Mucosa of rectum (tissue), 2 donors: ENCODE results near the gene TAF4.

Source experiments
- H3K27ac ChIP-seq, 2 donors: one replicate each; pipeline ENCODE4 v1.7.0; 2013; ENCODE audit warnings: inconsistent platforms in 2 of 2, low read depth in 2 of 2, low read length in 2 of 2
- H3K27me3 ChIP-seq, 2 donors: one replicate each; pipeline ENCODE4 v1.7.0; 2013; ENCODE audit warnings: low read length in 2 of 2; ENCODE audit not compliant: control insufficient read depth in 2 of 2, insufficient read depth in 2 of 2
- H3K36me3 ChIP-seq, 2 donors: one replicate each; pipeline ENCODE4 v1.7.0; 2013; ENCODE audit warnings: low read length in 2 of 2; ENCODE audit not compliant: control insufficient read depth in 2 of 2, insufficient read depth in 2 of 2
- H3K4me1 ChIP-seq, 2 donors: one replicate each; pipeline ENCODE4 v1.7.0; 2013; ENCODE audit warnings: low read length in 2 of 2, mild to moderate bottlenecking in 1 of 2; ENCODE audit not compliant: control insufficient read depth in 2 of 2, insufficient read depth in 2 of 2
- H3K4me3 ChIP-seq, 2 donors: one replicate each; pipeline ENCODE4 v1.7.0; 2013; ENCODE audit warnings: low read length in 2 of 2
- H3K9ac ChIP-seq, 2 donors: one replicate each; pipeline ENCODE4 v1.7.0; 2013; ENCODE audit warnings: low read length in 2 of 2, low read depth in 1 of 2, mild to moderate bottlenecking in 1 of 2
- H3K9me3 ChIP-seq, 2 donors: one replicate each; pipeline ENCODE4 v1.7.0; 2013; ENCODE audit warnings: low read length in 2 of 2; ENCODE audit not compliant: control insufficient read depth in 2 of 2
- donor health status: healthy.
- donor health status: Normal muscosa, but diverticular disease.

The TAF4 gene

DNA sequence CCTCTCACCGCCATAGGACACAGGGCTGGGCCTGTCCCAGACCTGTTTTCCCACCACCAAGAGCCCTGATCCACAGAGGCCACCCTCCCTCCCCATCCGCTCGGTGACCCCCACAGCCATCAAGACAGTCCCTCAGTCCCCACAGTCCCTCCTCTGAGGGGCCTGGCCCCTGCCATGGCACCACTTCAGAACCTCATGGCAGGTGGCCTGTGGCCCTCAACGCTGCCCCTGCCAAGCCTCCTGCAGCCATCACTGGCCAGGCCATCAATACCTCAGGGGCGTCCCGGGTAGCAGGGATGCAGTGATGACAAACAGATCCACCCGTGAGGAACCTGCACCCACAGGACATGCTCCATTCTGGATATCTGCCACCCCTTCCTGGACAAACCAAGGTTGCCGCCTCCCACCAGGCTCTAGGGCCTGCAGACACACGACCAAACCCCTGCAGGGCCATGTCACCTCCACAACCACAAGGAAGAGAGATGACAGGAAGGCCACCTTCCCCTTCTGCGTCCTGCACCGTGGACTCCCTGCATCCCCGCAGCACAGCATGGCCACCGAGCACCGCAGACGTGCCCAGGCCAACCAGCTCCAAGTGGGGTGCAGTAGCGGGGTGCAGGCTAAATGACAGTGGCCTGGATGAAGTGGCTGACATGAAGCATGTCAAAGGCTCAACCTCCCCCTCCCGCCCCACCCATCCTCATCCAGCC lies 14.0 kb downstream of the TAF4 start:
- H3K4me3 ChIP-seq: no peak overlapping the region
- no peak overlapping the region for H3K9ac ChIP-seq
- peaks cover 7 to 10% of the 10 kb centered on the region in 2 donors for H3K36me3 ChIP-seq
- H3K27ac ChIP-seq: no peak overlapping the region
- H3K4me1 ChIP-seq: no peaks in the 10 kb centered on the region
- no peaks in the 10 kb centered on the region for H3K27me3 ChIP-seq
- no peaks in the 10 kb centered on the region for H3K9me3 ChIP-seq

DNA sequence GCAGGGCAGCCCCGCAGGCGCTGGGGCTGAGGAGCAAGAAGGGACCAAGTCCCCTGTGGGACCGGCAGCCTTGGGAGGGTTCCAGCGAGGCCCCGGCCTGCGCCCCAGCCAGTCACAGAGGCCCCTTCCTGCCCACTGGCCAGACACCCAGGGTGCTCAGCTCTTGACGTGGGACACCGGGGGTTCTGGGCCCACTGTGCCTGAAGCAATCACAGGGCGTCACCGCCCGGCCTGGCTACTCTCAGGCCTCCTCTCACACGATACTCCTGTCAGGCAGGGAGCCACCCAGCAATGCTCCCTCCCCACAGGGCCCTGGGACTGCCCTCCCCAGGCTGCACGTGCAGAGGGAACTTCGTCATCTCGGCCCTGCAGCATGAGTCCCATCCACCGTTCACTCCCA lies 14.5 kb downstream of the TAF4 start:
- Histone ChIP-seq H3K4me3 (no peak overlapping the region), H3K27me3 (no peaks in the 10 kb centered on the region), H3K4me1 (no peaks in the 10 kb centered on the region), H3K27ac (no peak overlapping the region), H3K36me3 (peaks cover 5 to 6% of the 10 kb centered on the region in 2 donors), H3K9me3 (no peaks in the 10 kb centered on the region), H3K9ac (no peak overlapping the region)

DNA sequence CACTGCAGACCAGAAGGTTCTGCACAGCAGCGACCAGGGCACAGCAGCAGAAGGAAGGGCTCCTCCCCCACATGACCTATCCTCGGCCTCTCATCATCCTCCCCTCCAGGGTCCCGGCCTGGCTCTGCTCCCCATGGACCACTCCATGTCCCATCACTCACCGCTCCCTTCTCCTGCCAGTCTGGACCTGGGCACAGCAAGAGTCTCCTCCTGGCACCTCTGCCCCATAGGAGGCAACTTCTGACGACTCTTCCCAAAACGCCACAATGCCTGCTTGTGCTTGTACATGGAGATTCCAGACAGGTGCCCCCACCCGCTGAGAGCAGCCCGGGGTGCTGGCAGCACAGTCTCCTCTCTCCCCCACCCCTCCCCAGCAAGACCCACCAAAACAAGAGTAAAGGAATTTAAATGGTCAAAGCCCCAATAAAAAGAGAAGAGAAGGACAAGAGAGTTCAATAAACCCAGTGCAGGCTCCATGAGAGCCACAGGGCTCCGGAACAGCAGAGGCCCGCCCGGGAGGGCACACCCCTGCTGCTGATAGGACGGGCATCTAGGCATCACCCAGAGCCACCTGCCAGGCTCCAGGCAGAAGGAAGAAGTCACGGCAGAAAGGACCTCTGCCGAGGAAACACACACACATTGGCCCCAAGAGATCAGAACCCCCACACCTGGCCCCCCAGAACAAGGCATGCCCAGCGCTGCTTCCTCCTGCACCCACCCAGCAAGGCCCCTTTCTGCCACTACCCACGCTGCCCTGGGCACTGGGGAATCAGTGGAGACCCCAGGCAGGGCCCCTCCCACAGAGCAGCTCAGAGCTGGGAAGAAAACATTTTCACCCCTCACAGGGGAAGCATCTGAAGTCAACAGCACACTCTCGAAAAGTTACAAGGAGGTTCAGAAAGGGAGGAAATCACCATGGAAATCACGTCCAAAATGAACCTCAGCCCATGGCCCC lies 15.2 kb downstream of the TAF4 start:
- no peak overlapping the region for H3K4me3 ChIP-seq
- H3K9ac ChIP-seq: no peak overlapping the region
- no peaks in the 10 kb centered on the region for H3K27me3 ChIP-seq
- no peak overlapping the region for H3K27ac ChIP-seq
- H3K4me1 ChIP-seq: no peaks in the 10 kb centered on the region
- peaks cover 5 to 6% of the 10 kb centered on the region in 2 donors for H3K36me3 ChIP-seq
- no peaks in the 10 kb centered on the region for H3K9me3 ChIP-seq

DNA sequence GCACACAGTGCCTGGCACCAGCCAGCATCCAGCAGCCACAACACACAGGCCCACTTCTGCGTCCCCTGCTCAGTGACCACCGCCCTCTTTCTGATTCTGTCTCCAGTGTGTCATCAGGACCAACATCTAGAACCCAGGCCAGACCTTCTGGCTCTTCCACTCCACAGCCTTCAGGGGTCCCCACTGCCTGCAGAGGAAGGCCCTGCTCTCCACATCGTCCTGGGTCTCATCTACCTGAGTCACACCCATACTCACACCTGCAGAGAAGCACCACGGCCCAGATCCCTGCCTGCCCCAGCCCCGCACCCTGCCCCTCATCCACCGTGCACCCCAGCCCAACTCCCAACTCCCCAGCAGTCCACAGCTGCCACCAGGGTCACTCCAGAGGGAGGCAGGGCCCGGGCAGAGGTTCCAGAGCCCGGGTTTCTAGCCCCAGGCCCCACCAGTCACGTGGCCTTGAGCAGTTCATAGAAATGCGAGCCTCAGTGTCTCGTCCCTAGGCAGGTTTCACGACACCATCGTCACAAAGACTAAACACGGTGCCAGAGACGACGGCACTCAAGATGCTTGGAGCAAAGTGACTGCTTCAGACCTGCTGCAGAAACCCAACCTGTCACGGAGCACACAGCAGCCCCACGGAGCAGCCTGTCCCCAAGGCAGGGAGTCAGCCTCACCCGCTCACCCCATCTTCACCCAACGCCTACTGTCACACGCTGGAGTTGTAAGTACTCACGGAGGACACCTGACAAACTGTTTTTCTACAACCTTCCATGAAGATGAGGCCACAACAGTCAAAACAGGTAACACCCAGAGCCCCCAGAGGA lies 16.1 kb downstream of the TAF4 start:
- Histone ChIP-seq H3K36me3 (peaks cover 0 to 2% of the 10 kb centered on the region in 2 donors), H3K9ac (no peak overlapping the region), H3K4me3 (no peak overlapping the region), H3K9me3 (no peaks in the 10 kb centered on the region), H3K27me3 (no peaks in the 10 kb centered on the region), H3K4me1 (no peaks in the 10 kb centered on the region), H3K27ac (no peak overlapping the region)

DNA sequence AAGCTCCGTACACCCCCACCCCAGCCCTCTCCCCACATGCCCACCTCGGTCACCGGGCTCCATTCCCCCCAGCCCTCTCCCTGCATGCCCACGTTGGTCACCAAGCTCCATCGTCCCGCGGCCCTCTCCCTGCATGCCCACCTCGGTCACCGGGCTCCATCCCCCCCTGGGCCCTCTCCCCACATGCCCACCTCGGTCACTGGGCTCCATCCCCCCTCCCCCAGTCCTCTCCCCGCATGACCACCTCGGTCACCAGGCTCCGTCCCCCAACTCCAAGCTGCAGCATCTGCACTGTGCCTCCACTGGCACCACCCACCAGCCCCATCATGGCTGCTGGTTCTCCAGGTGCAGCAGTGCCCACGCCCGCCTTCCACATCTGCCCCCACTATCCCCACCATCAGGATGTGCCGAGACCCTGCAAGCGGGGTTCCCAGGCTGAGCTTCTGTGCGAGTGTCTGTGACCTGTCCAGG lies 16.8 kb downstream of the TAF4 start:
- Histone ChIP-seq H3K9ac (no peak overlapping the region), H3K36me3 (peaks cover 0 to 2% of the 10 kb centered on the region in 2 donors), H3K4me3 (no peak overlapping the region), H3K27ac (no peak overlapping the region), H3K27me3 (no peaks in the 10 kb centered on the region), H3K4me1 (no peaks in the 10 kb centered on the region), H3K9me3 (no peaks in the 10 kb centered on the region)

- Histone ChIP-seq H3K9ac (no peak overlapping the region), H3K4me1 (no peaks in the 10 kb centered on the region), H3K9me3 (no peaks in the 10 kb centered on the region), H3K27me3 (no peaks in the 10 kb centered on the region), H3K4me3 (no peak overlapping the region), H3K27ac (no peak overlapping the region), H3K36me3 (peaks cover 0 to 2% of the 10 kb centered on the region in 2 donors)
Observed at GRCh38 chr20:62048346-62048761, 17.3 kb downstream of the TAF4 start.

DNA sequence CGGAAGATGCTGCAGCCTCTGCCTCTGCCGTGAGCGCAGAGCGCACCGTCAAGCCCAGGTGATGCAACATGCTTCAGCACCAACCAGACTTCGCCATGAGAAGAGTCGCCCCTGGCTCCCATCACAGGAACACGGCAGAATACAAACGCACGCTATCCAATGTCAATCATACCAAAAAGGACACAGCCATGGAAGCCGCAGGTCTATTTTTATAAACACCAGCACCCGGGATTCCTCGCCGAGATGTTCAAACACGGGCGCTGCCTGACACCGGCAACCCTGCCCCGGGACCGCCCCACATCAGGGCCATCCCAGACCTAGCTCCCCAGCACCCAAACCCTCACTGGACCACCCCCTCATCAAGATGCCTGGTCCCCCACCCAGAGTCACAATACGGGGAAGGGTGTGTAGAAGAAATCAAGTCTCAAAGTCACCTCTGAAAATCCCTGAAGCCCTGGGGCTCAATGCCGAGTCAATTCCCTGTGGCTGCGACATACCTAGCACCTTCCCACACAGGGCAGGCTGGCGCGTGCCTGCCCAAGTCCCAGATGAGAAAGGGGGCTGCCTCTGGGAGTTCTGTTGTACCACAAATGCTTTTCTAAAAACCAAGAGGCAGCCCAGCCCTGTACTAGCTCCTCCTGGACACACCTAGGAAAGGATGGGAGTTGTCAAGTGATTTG lies 17.9 kb downstream of the TAF4 start:
- no peak overlapping the region for H3K9ac ChIP-seq
- H3K4me1 ChIP-seq: no peaks in the 10 kb centered on the region
- H3K27ac ChIP-seq: no peak overlapping the region
- H3K27me3 ChIP-seq: no peaks in the 10 kb centered on the region
- H3K4me3 ChIP-seq: no peak overlapping the region
- H3K36me3 ChIP-seq: no peaks in the 10 kb centered on the region
- H3K9me3 ChIP-seq: no peaks in the 10 kb centered on the region

DNA sequence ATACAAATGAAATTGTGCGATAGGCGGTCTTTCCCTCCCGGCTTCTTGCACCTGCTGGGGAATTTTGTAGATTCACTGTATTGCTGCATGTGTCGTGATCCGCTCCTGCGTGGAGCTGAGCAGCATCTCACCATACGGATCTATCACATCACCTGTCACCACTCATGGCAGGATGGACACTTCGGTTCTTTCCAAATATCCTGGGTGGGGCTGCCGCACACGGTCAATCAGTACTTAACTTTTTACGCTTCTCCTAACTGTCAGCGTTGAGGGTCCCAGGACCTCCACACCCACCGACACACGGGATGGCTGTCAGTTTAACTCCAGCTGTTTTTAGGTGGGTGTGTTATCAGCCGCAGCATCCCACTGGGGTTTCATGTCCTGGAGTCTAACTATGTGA lies 19.2 kb downstream of the TAF4 start:
- no peaks in the 10 kb centered on the region for H3K4me1 ChIP-seq
- no peak overlapping the region for H3K4me3 ChIP-seq
- no peak overlapping the region for H3K27ac ChIP-seq
- no peaks in the 10 kb centered on the region for H3K9me3 ChIP-seq
- no peak overlapping the region for H3K9ac ChIP-seq
- no peaks in the 10 kb centered on the region for H3K27me3 ChIP-seq
- H3K36me3 ChIP-seq: no peaks in the 10 kb centered on the region

- Histone ChIP-seq H3K27me3 (no peaks in the 10 kb centered on the region), H3K9ac (no peak overlapping the region), H3K4me1 (no peaks in the 10 kb centered on the region), H3K36me3 (no peaks in the 10 kb centered on the region), H3K4me3 (no peak overlapping the region), H3K27ac (no peak overlapping the region), H3K9me3 (no peaks in the 10 kb centered on the region)
Observed at GRCh38 chr20:62045529-62046285, 20.0 kb downstream of the TAF4 start.
